ENCODE results near the gene CLBA1.

Gene CLBA1

GRCh38 chr14:105022276-105022670, 36.7 kb downstream of the CLBA1 start:
- no CpG with 5 or more reads among the region's 2 CpGs for WGBS (ENCODE audit: insufficient coverage)
- CTCF ChIA-PET, result interaction anchor here (0.8 kb wide), 1 partner anchor 65 kb away, joined by 3 read pairs; no protein-coding TSS in a partner anchor
- peak overlapping the region in 5 of 7 experiments; percentile 61 to 81 (median 80) for H3K4me3 ChIP-seq (ENCODE audit: control insufficient read depth in 1 of 7, extremely low read depth in 1 of 7, insufficient read depth in 4 of 7, low read depth in 2 of 7, low read length in 6 of 7)
- H3K4me1 ChIP-seq (ENCODE audit: control extremely low read depth in 1 of 4, control insufficient read depth in 4 of 4, insufficient read depth in 4 of 4, low read length in 3 of 4), result peaks cover 7 to 40% (median 31%) of the 10 kb centered on the region in 4 experiments
- H3K36me3 ChIP-seq (ENCODE audit: control insufficient read depth in 4 of 4, insufficient read depth in 4 of 4, low read length in 3 of 4), result peaks cover 0 to 14% (median 3%) of the 10 kb centered on the region in 4 experiments
- H3K27me3 ChIP-seq (replicated peaks in 2 of 5; ENCODE audit: control insufficient read depth in 4 of 5, insufficient read depth in 5 of 5, low read length in 4 of 5), result no peaks in the 10 kb centered on the region
- H3K9me3 ChIP-seq (ENCODE audit: control extremely low read depth in 1 of 5, control insufficient read depth in 4 of 5, insufficient read depth in 2 of 5, low read depth in 1 of 5, low read length in 4 of 5), result no peaks in the 10 kb centered on the region
- H3K27ac ChIP-seq (ENCODE audit: insufficient read depth in 1 of 2, low read depth in 1 of 2, low read length in 2 of 2, poor library complexity in 1 of 2, severe bottlenecking in 2 of 2), result peak overlapping the region in 1 of 2 experiments; percentile 81
- POLR2A ChIA-PET, result no interaction called here
- DNase-seq, result no peak

- ChIA-PET POLR2A (no interaction called here), CTCF (interaction anchor here (0.8 kb wide), 1 partner anchor 64 kb away, joined by 3 read pairs; no protein-coding TSS in a partner anchor)
- DNase-seq, result no peak
- Histone ChIP-seq H3K27me3 (replicated peaks in 2 of 5; ENCODE audit: control insufficient read depth in 4 of 5, insufficient read depth in 5 of 5, low read length in 4 of 5) (no peaks in the 10 kb centered on the region), H3K27ac (ENCODE audit: insufficient read depth in 1 of 2, low read depth in 1 of 2, low read length in 2 of 2, poor library complexity in 1 of 2, severe bottlenecking in 2 of 2) (no peak overlapping the region), H3K4me1 (ENCODE audit: control extremely low read depth in 1 of 4, control insufficient read depth in 4 of 4, insufficient read depth in 4 of 4, low read length in 3 of 4) (peaks cover 7 to 37% (median 30%) of the 10 kb centered on the region in 4 experiments), H3K4me3 (ENCODE audit: control insufficient read depth in 1 of 7, extremely low read depth in 1 of 7, insufficient read depth in 4 of 7, low read depth in 2 of 7, low read length in 6 of 7) (no peak overlapping the region), H3K9me3 (ENCODE audit: control extremely low read depth in 1 of 5, control insufficient read depth in 4 of 5, insufficient read depth in 2 of 5, low read depth in 1 of 5, low read length in 4 of 5) (no peaks in the 10 kb centered on the region), H3K36me3 (ENCODE audit: control insufficient read depth in 4 of 4, insufficient read depth in 4 of 4, low read length in 3 of 4) (peaks cover 0 to 10% (median 2%) of the 10 kb centered on the region in 4 experiments)
- WGBS (ENCODE audit: insufficient coverage), result 91% methylated on average over 6 of the region's 11 CpGs
These were observed 37.6 kb downstream of the CLBA1 start for GRCh38 chr14:105023144-105023543.

GRCh38 chr14:105023791-105024480, 38.3 kb downstream of the CLBA1 start:
- Histone ChIP-seq H3K4me3 (ENCODE audit: control insufficient read depth in 1 of 7, extremely low read depth in 1 of 7, insufficient read depth in 4 of 7, low read depth in 2 of 7, low read length in 6 of 7) (no peak overlapping the region), H3K27ac (ENCODE audit: insufficient read depth in 1 of 2, low read depth in 1 of 2, low read length in 2 of 2, poor library complexity in 1 of 2, severe bottlenecking in 2 of 2) (no peak overlapping the region), H3K9me3 (ENCODE audit: control extremely low read depth in 1 of 5, control insufficient read depth in 4 of 5, insufficient read depth in 2 of 5, low read depth in 1 of 5, low read length in 4 of 5) (no peaks in the 10 kb centered on the region), H3K36me3 (ENCODE audit: control insufficient read depth in 4 of 4, insufficient read depth in 4 of 4, low read length in 3 of 4) (peaks cover 0 to 5% (median 0%) of the 10 kb centered on the region in 4 experiments), H3K4me1 (ENCODE audit: control extremely low read depth in 1 of 4, control insufficient read depth in 4 of 4, insufficient read depth in 4 of 4, low read length in 3 of 4) (peaks cover 7 to 30% (median 27%) of the 10 kb centered on the region in 4 experiments), H3K27me3 (replicated peaks in 2 of 5; ENCODE audit: control insufficient read depth in 4 of 5, insufficient read depth in 5 of 5, low read length in 4 of 5) (peaks cover 0 to 2% (median 0%) of the 10 kb centered on the region in 5 experiments)
- WGBS (ENCODE audit: insufficient coverage), result 100% methylated on average over 1 of the region's 4 CpGs
- DNase-seq, result no peak
- ChIA-PET CTCF (no interaction called here), POLR2A (no interaction called here)

- CTCF ChIA-PET, result no interaction called here
- 99% methylated on average over 5 of the region's 6 CpGs for WGBS (ENCODE audit: insufficient coverage)
These were observed 39.8 kb downstream of the CLBA1 start for GRCh38 chr14:105025429-105025828.

GRCh38 chr14:105026033-105026785, 40.6 kb downstream of the CLBA1 start:
- Histone ChIP-seq H3K27ac (ENCODE audit: insufficient read depth in 1 of 2, low read depth in 1 of 2, low read length in 2 of 2, poor library complexity in 1 of 2, severe bottlenecking in 2 of 2) (no peak overlapping the region), H3K27me3 (replicated peaks in 2 of 5; ENCODE audit: control insufficient read depth in 4 of 5, insufficient read depth in 5 of 5, low read length in 4 of 5) (peaks cover 0 to 2% (median 0%) of the 10 kb centered on the region in 5 experiments), H3K36me3 (ENCODE audit: control insufficient read depth in 4 of 4, insufficient read depth in 4 of 4, low read length in 3 of 4) (no peaks in the 10 kb centered on the region), H3K4me3 (ENCODE audit: control insufficient read depth in 1 of 7, extremely low read depth in 1 of 7, insufficient read depth in 4 of 7, low read depth in 2 of 7, low read length in 6 of 7) (no peak overlapping the region), H3K4me1 (ENCODE audit: control extremely low read depth in 1 of 4, control insufficient read depth in 4 of 4, insufficient read depth in 4 of 4, low read length in 3 of 4) (peaks cover 0 to 17% (median 12%) of the 10 kb centered on the region in 4 experiments), H3K9me3 (ENCODE audit: control extremely low read depth in 1 of 5, control insufficient read depth in 4 of 5, insufficient read depth in 2 of 5, low read depth in 1 of 5, low read length in 4 of 5) (no peaks in the 10 kb centered on the region)
- ChIA-PET POLR2A (interaction anchor here (0.6 kb wide), 1 partner anchor 41 kb away, joined by 3 read pairs; the partner anchor contains the start of gene CLBA1), CTCF (no interaction called here)
- DNase-seq, result peak in 2 of 3 donors; percentile 38 to 51
- 95% methylated on average over 12 of the region's 16 CpGs for WGBS (ENCODE audit: insufficient coverage)

More at GRCh38 chr14:105025429-105025828, 39.8 kb downstream of the CLBA1 start:
- DNase-seq, result no peak
- Histone ChIP-seq H3K27ac (ENCODE audit: insufficient read depth in 1 of 2, low read depth in 1 of 2, low read length in 2 of 2, poor library complexity in 1 of 2, severe bottlenecking in 2 of 2) (no peak overlapping the region), H3K36me3 (ENCODE audit: control insufficient read depth in 4 of 4, insufficient read depth in 4 of 4, low read length in 3 of 4) (no peaks in the 10 kb centered on the region), H3K27me3 (replicated peaks in 2 of 5; ENCODE audit: control insufficient read depth in 4 of 5, insufficient read depth in 5 of 5, low read length in 4 of 5) (peaks cover 0 to 2% (median 0%) of the 10 kb centered on the region in 5 experiments), H3K9me3 (ENCODE audit: control extremely low read depth in 1 of 5, control insufficient read depth in 4 of 5, insufficient read depth in 2 of 5, low read depth in 1 of 5, low read length in 4 of 5) (no peaks in the 10 kb centered on the region), H3K4me1 (ENCODE audit: control extremely low read depth in 1 of 4, control insufficient read depth in 4 of 4, insufficient read depth in 4 of 4, low read length in 3 of 4) (peaks cover 0 to 17% (median 12%) of the 10 kb centered on the region in 4 experiments), H3K4me3 (ENCODE audit: control insufficient read depth in 1 of 7, extremely low read depth in 1 of 7, insufficient read depth in 4 of 7, low read depth in 2 of 7, low read length in 6 of 7) (no peak overlapping the region)
- POLR2A ChIA-PET, result interaction anchor here (0.6 kb wide), 1 partner anchor 40 kb away, joined by 3 read pairs; the partner anchor contains the start of gene CLBA1

GRCh38 chr14:105026802-105027563, 41.4 kb downstream of the CLBA1 start:
- H3K4me1 ChIP-seq (ENCODE audit: control extremely low read depth in 1 of 4, control insufficient read depth in 4 of 4, insufficient read depth in 4 of 4, low read length in 3 of 4), result peaks cover 0 to 10% (median 5%) of the 10 kb centered on the region in 4 experiments
- no peaks in the 10 kb centered on the region for H3K9me3 ChIP-seq (ENCODE audit: control extremely low read depth in 1 of 5, control insufficient read depth in 4 of 5, insufficient read depth in 2 of 5, low read depth in 1 of 5, low read length in 4 of 5)
- ChIA-PET POLR2A (no interaction called here), CTCF (interaction anchor here (0.9 to 1.5 kb wide), 2 partner anchors 18 to 52 kb away, joined by 3 read pairs; no protein-coding TSS in a partner anchor)
- H3K36me3 ChIP-seq (ENCODE audit: control insufficient read depth in 4 of 4, insufficient read depth in 4 of 4, low read length in 3 of 4), result no peaks in the 10 kb centered on the region
- WGBS (ENCODE audit: insufficient coverage), result no CpG with 5 or more reads among the region's 1 CpG
- peaks cover 0 to 2% (median 0%) of the 10 kb centered on the region in 5 experiments for H3K27me3 ChIP-seq (replicated peaks in 2 of 5; ENCODE audit: control insufficient read depth in 4 of 5, insufficient read depth in 5 of 5, low read length in 4 of 5)
- no peak overlapping the region for H3K27ac ChIP-seq (ENCODE audit: insufficient read depth in 1 of 2, low read depth in 1 of 2, low read length in 2 of 2, poor library complexity in 1 of 2, severe bottlenecking in 2 of 2)
- no peak overlapping the region for H3K4me3 ChIP-seq (ENCODE audit: control insufficient read depth in 1 of 7, extremely low read depth in 1 of 7, insufficient read depth in 4 of 7, low read depth in 2 of 7, low read length in 6 of 7)
- DNase-seq, result peak in 2 of 3 donors; percentile 61 to 62
